ENCODE results near the gene FTO.

FTO gene

GRCh38 chr16:53900667-53901066, 196.7 kb downstream of the FTO start:
- no peak overlapping the region for H3K4me3 ChIP-seq (ENCODE audit: low read depth, low read length)
- TF ChIP-seq CTCF (IDR thresholded peaks at IDR 0.05; ENCODE audit: borderline replicate concordance, insufficient read depth, low read depth, low read length), result no peak

- no peak overlapping the region for H3K4me3 ChIP-seq (ENCODE audit: low read depth, low read length)
- TF ChIP-seq CTCF (IDR thresholded peaks at IDR 0.05; ENCODE audit: borderline replicate concordance, insufficient read depth, low read depth, low read length), result no peak
Observed at GRCh38 chr16:53901408-53901807, 197.5 kb downstream of the FTO start.

GRCh38 chr16:53904533-53904932, 200.6 kb downstream of the FTO start:
- TF ChIP-seq CTCF (IDR thresholded peaks at IDR 0.05; ENCODE audit: borderline replicate concordance, insufficient read depth, low read depth, low read length), result no peak
- no peak overlapping the region for H3K4me3 ChIP-seq (ENCODE audit: low read depth, low read length)

GRCh38 chr16:53905028-53905427, 201.1 kb downstream of the FTO start:
- TF ChIP-seq CTCF (IDR thresholded peaks at IDR 0.05; ENCODE audit: borderline replicate concordance, insufficient read depth, low read depth, low read length), result no peak

GRCh38 chr16:53908731-53909130, 204.8 kb downstream of the FTO start:
- H3K4me3 ChIP-seq (ENCODE audit: low read depth, low read length), result no peak overlapping the region
- TF ChIP-seq CTCF (IDR thresholded peaks at IDR 0.05; ENCODE audit: borderline replicate concordance, insufficient read depth, low read depth, low read length), result no peak

More at GRCh38 chr16:53905028-53905427, 201.1 kb downstream of the FTO start:
- H3K4me3 ChIP-seq (ENCODE audit: low read depth, low read length), result no peak overlapping the region

- no peak overlapping the region for H3K4me3 ChIP-seq (ENCODE audit: low read depth, low read length)
- no peak for TF ChIP-seq CTCF (IDR thresholded peaks at IDR 0.05; ENCODE audit: borderline replicate concordance, insufficient read depth, low read depth, low read length)
Observed at GRCh38 chr16:53910990-53911389, 207.0 kb downstream of the FTO start.

GRCh38 chr16:53911513-53911912, 207.6 kb downstream of the FTO start:
- no peak for TF ChIP-seq CTCF (IDR thresholded peaks at IDR 0.05; ENCODE audit: borderline replicate concordance, insufficient read depth, low read depth, low read length)

More at GRCh38 chr16:53911513-53911912, 207.6 kb downstream of the FTO start:
- H3K4me3 ChIP-seq (ENCODE audit: low read depth, low read length), result no peak overlapping the region

All from GM12875 (cell line).